COLO668 (cell line): ENCODE results near the gene ZKSCAN8.
A peak's percentile ranks its signal among the peaks of the same experiment; 100 is the strongest.
"Not testable (repeated sequence)": the region's sequence is repeated elsewhere in the genome, so short reads cannot be mapped to it uniquely, and the experiment has no call there.

ENCODE experiments used
- DNase-seq: peaks from one replicate; lab custom pipeline; 2025; ENCODE audit not compliant: unreplicated experiment; lab: John Stamatoyannopoulos, UW

Gene ZKSCAN8

DNA sequence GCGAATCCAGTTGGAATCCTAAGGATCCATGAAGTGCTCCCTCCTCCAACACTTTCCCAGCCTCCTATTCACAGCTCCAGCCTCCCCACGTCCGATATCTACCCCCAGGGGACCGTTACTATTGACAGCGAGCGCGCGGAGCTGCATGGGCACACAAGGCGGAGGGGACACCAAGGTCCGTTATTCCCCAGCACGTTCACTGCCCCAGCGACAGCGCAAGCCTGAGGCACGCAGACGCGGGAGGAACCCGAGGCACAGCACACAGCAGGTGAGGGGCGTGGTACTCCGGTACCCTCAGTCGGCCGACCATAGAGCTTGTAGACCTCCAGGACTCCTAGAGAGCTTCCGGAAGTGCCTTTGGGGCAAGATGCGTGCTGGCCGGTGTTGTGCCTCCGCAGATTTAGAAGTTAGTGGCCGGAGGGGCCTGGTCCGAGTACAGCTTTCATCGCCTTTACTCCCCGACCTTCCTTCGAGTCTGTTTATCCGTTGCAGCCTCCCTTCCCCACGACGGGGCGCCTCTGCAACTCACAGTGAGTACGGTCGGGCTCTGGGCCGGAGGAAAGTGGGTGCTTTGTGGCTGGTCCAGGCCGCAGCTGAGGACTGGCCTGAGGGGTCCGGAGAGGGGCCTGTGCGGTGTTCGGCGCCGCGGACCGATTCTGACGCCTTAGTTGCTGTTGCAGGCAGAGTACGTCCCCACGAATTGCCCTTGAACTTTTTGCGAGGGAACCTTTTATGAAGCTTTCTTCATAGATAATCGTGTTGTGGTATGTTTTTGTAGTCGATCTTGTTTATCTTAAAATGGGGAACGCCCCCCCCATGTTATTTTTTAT, at the start of gene ZKSCAN8:
TSS of gene ZKSCAN8 (plus strand) at position 384 of the 830 bp plus-strand sequence. CDS start 6,525 bp downstream, outside the sequence.
- peak; percentile 78 for DNase-seq

DNA sequence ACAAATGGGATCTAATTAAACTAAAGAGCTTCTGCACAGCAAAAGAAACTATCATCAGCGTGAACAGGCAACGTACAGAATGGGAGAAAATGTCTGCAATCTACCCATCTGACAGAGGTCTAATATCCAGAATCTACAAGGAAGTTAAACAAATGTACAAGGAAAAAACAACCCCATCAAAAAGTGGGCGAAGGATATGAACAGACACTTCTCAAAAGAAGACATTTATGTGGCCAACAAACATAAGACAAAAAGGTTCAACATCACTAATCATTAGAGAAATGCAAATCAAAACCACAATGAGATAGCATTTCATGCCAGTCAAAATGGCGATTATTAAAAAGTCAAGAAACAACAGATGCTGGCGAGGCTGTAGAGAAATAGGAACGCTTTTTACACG, 39.5 kb upstream of the ZKSCAN8 start:
- DNase-seq: not testable (repeated sequence)

DNA sequence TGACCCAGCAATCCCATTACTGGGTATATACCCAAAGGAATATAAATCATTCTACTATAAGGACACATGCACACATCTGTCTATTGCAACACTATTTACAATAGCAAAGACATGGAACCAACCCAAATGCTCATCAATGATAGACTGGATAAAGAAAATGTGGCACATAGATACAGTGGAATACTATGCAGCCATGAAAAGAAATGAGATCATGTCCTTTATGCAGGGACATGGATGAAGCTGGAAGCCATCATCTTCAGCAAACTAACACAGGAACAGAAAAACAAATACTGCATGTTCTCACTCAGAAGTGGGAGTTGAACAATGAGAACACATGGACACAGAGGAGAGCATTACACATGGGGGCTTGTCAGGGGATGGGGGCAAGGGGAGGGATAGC, 39.0 kb upstream of the ZKSCAN8 start:
- not testable (repeated sequence) for DNase-seq

DNA sequence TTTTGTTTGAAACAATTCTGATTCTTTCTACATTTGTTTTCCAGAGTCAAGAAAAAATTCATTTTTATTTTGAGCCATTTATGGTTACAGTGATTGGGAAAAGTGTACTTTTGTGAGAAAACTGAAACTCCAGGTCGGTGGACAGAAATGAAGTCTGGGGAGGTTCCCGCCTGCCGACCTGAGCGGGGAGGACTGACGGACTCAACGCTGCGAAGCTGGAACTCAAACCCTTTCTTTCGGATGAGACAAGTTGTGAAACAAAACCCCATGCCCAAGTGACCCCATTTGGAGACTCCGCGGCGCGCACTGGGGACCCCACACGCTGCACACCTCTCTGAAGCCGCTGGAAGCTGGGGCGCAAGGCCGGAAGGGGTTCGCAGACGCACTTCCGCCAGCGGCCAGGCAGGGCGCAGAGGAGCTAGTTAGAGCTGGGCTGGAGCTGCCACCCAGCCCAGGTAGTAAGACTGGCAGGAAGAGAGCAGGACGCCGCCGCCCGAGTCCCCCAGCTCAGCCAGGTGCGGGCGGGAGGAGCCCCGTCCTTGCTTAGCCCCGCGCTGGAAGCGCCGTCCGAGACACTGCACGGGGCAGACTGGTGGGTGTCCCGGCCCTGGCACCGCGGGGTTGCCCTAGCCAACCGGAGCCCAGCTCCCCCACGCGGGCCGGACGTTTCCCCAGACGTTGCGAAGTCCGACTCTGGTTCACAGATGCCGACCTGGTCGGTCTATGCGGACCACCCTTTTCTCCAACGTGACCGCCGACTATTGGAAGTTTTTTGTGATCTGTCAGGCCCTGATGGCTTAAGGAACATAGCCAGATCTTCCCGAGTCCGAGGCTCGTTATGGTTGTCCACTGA, 37.1 kb upstream of the ZKSCAN8 start:
- peak; percentile 81 for DNase-seq

DNA sequence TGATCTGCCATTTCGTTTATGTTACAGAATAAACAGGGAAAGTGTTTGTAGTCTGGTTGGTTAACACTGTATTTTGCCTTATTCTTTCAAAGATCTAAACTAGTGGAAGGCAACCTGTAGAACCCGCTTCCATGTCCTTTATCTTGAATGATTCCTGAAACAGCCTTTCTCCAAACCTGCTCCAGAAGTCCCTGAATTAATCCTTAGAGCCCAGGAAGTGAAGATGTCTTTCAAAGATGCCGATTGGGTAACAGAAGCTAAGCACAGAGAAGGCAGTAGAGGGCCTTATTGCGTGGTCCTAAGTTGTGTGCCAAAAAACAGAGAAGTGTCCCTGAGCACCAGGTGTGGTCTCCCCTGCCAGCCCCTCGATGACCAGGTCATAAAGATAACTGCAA, 36.4 kb upstream of the ZKSCAN8 start:
- no peak for DNase-seq

DNA sequence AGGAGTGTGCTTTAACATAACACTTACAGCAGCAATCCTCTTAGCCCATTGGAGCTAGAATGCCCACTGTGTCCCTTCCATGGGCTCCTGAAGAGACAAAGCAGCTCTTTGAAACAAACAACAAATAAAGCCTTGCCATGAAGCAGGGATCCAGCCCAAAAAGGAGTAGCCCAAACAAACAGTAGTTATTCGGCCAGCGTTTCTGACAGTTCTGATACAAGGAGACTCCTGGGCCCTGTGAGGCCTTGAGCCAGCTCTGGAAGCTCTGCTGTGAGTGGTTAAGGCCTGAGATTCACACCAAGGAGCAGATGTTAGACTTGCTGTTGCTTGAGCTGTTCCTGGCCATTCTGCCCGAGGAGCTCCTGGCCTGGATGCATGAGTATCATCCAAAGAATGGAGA, 34.2 kb upstream of the ZKSCAN8 start:
- DNase-seq: no peak

DNA sequence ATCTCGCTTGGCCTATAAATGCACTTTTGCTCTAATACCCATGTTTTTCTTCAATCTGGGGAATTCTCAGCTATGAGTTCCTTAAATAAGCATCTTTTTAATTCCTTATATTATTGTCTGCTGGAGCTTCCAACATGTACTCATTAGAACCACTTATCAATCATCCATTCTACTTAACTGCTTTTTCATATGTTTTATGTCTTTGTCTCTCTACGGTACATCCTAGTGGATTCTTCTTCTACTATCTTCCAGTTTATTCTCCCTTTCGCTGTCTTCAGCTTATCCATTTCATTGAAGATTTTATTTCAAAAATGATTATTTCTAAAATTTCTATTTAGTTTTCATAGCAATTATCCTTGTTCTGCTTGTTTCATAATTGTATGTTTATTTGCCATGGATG, 29.7 kb upstream of the ZKSCAN8 start:
- DNase-seq: no peak

DNA sequence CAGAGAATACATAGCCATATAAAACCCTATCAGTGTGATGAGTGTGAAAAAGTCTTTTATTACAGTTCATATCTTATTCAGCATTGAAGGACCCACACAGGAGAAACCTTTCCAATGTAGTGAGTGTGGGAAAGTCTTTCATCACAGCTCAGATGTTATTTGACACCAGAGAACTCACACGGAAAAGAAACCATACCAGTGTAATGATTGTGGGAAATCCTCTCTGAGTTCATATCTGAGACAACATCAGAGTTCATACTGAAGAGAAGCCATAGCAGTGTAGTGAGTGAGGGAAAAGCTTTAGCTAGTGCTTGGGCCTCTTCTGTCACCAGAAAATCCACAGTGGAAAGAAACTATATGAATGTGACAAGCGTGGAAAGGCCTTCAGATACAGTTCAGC, 25.9 kb upstream of the ZKSCAN8 start:
- no peak for DNase-seq

DNA sequence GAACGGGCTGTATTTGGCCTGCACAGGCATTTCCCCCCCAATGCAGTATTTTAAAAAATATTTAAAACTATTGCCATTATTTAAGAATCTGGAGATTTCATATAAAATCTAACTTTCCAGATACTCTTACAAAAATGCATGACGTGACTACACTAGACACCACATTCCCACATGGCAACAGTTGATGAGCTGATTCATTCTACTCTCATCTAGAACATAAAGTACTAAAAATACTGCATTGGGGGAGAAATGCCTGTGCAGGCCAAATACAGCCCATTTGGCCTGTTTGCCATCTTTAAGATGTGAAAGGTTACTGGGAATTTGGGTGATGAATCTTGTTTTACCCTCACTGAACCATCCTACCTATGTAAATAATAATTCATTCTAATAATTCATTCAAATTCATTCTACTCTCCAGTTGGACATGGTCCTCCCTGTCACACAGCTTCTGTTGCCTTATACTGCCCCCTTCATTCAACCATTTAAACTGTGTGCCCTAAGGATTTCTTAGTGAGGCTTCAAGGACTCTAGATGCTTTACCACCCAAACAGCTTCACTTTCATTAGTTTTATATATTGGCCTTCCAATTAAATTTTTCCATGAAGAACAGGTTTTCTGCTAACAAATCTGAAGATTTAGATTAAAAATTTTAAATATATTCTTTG, 24.2 kb upstream of the ZKSCAN8 start:
- no peak for DNase-seq

DNA sequence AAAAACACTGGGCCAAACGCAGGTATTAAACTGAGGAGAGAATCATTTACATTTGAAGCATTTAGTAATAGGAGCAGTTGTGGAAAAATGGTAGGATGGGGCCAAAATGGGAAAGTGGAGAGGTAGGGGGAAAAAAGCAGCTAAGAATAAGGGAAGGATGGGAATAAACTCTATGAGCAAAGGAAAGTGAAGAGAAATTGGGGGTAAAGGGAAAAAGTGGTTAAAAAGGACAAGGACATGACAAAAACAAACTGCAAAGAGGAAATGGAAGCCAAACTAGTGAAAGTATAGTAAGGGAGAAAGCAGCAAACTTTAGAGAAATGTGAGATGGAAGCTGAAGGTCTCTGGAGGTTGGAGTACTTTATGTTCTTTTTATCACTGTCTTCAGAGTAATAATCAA, 23.5 kb upstream of the ZKSCAN8 start:
- no peak for DNase-seq

DNA sequence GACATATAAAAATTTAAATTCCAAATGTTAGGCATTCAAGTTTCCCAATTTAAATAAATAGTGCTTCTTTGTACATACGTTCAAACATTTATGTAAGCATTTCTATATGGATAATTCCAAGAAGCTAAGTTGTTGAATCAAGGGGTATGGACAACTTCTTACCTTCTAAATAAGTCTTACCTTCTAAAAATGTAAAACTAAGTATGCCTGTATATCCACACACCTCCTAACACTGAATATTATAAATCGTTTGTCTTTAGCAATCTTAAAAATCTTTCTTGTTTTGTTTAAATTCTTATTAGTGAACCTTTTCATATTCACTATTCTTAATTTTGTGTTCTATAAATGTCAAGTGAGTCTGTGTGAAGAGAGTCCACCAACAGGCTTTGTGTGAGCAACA, 19.8 kb upstream of the ZKSCAN8 start:
- no peak for DNase-seq

DNA sequence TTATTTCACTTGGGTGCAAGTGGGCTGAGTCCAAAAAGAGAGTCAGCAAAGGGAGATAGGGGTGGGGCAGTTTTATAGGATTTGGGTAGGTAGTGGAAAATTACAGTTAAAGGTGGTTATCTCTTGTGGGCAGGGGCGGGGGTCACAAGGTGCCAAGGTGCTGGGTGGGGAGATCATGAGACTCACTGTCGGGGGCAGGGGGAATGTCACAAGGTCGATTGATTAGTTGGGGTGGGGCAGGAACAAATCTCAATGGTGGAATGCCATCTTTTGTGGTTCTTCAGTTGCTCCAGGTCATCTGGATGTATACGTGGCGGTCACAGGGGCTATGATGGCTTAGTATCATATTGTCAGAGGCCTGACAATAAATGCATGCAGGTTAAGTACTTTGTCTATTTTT, 19.4 kb upstream of the ZKSCAN8 start:
- DNase-seq: not testable (repeated sequence)

DNA sequence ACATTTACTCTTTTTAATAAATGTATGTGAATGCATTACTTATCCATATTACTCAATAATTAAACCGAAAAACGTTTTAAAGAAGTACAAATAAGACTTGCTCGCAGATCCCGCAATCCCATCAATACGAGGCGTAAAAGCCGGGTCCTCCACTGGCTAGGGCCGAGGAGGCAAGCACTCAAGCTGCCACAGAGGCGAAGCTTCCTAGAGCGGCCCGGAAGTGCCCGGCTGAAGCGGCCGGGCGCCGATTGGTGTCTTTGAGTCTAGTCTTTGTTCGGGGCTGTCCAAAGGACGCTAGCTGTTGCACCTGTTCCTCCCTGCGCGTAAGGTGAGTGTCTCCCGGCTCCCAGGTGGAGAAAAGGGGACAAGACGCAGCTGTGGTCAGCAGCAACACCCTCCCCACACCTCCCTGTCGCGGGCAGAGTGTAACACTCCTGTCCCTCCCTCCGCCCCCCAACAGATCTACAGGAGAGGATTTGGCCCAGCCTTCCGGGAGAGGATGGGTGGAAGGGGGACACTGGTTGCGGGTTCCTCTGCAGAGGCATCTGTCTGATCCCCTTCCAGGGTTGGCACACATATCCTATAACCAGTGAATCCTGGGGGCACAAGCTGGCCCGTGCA, 17.2 kb upstream of the ZKSCAN8 start, which contains the start of gene ZSCAN16:
TSS of gene ZSCAN16 (plus strand) at position 260 of the 621 bp plus-strand sequence. CDS start 835 bp downstream, outside the sequence.
- DNase-seq: peak; percentile 88

DNA sequence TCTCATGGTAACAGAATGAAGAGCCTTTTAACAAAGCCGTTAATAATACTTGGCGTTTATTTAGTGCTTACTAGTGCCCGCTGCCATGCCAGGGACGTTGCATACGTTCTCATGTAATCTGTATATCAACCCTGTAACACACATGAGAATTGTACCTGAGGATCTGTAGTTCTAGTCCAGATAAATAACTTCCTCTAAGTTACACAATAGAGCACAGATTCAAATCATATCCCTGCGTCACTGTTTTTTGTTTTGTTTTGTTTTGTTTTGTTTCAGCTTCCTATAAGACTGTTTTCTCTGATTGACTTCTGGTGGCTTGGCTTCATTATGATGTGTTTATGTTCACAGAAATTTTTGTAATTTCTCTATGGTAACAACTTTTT, 16.7 kb upstream of the ZKSCAN8 start:
- DNase-seq: no peak

DNA sequence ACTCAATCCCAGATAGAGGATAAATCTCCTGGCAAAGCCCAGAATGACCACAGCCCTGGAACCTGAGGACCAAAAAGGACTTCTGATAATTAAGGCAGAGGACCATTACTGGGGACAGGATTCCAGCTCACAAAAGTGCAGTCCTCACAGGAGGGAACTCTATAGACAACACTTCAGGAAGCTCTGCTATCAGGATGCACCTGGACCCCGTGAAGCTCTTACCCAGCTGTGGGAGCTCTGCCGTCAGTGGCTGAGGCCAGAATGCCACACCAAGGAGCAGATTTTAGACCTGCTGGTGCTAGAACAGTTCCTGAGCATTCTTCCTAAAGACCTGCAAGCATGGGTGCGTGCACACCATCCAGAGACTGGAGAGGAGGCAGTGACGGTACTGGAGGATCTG, 16.3 kb upstream of the ZKSCAN8 start:
- DNase-seq: peak; percentile 1

DNA sequence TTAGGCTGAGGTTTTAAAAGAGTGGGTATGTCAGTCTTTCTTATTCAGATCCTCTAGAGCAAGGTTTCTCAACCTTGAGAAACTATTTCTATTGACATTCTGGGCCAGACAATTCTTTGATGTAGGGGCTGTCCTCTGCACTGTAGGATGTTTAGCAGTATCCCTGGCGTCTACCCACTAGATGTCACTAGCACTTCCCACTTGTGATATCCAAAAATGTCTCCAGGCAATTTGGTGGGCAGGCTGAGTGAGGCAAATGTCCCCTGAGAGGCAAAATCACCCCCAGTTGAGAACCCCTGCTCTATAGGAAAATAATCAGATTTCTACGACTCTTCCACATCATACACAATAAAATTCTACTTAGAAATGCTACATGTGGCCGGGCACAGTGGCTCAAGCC, 7.7 kb upstream of the ZKSCAN8 start:
- DNase-seq: peak; percentile 3

DNA sequence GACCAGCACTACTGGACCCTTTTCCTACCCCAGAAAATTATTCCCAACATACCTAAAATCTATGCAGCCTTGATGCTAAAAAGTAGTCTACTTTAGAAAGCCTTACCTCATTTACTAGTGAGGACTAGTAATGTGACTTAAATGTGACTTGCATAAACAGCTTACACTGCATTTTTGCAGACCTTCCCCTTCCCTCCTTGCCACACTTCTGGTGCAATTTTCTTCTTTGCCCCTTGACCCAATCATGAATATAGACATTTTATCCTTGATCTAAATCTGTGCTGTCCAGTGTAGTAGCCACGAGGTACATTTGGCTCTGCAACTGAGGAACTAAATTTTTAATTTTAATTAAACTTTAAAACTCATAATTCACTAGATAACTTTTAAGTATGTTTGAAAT, 7.0 kb upstream of the ZKSCAN8 start:
- no peak for DNase-seq

DNA sequence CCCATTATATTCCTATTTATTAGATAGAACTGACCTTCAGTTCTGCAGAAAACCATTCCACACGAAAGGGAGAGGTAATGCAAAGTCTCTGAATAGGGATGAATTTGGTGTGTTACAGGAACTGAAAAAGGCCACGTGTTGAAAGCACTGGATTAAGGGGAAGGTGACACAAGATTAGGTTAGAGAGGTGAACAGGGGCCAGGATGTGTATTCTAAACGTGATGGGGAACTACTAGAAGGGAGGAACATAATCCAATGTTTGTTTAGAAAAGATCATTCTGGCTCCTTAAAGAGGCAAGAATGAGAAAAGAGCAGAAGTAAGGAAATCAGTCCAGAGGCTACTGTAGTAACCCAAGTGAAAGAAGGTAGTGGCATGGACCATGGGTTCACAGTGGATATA, 6.3 kb upstream of the ZKSCAN8 start:
- DNase-seq: no peak

DNA sequence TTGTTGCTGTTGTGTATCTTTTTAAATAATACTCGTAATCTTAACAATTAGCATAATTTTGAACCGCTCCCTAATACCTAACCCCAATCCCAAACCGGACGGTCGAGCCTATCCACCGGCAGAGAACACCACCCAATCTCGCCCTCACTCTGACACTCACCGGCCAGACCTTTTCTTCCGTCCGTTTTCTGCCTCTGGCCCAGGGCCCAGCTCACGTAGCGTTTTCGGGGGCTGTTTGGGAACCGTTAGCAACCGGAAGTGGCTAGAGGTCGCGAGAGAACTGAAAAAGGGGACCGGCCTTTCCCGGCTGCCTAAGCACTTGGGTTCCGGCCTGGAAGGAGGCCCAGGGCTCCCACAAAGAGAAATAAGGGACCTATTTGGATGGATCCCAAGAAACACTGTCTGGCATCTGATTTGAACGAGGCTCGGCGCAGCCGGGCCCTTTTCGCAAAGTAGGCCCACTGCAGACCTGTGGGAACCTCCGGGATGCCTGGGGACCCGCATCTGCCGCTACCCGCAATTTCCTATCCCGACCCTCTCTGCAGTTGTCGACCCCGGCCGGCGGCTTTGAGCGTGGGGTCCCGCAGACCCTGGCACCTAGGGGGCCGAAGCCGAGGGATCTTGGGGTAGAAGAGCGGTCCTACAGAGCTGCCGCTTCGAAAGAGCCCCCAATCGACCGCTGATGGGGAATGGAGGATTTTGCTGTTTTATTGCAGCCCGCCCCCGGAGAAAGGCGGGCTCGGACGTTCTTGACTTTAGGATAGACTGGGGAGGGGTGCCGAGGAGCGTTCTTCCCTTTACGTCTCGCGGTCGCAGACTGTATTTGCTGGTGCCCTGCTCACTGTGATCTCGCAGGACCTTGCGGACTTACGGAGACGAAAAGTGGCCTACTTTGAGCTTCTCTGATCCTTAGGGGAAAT, 4.8 kb upstream of the ZKSCAN8 start:
- peak; percentile 75 for DNase-seq

DNA sequence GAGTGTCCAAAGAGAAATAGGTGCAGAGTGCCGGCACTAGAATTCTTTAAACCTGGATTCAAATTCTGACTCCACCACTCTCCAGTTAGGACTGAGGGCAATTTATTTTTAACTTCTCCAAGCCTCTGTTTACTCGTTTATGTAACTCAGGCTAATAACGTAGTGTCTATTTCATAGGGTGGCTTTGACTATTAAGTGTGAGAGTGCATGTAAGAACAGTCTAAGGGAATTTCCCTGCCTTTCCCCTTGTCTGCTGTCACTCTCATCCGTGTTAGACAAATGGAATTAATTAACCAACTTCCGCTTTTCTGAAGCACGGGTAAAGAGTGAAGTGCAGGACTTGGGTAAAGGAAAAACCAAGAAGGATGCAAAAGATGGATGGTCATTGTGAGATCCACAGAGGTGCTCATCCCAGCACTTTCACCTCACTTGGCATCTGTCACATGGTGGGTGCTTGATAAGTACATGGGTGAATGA, 4.1 kb upstream of the ZKSCAN8 start:
- DNase-seq: no peak
